ENCODE measurements around the gene PRSS33. TPM values are rescaled to one million over a fixed set of nuclear protein-coding genes. Genes with fewer than 3 reads are reported as not detected.

Gene PRSS33
- total RNA-seq, 1 experiment from 2014 or later = not detected

GRCh38 chr16:2835638-2836493, 48.5 kb upstream of the PRSS33 start:
- no peaks in the 10 kb centered on the region for H3K4me1 ChIP-seq (ENCODE audit: insufficient read depth, low read length, poor library complexity, severe bottlenecking)
- H3K36me3 ChIP-seq (ENCODE audit: insufficient read depth, low read length, poor library complexity, severe bottlenecking) = no peaks in the 10 kb centered on the region
- TF ChIP-seq EZH2 (IDR thresholded peaks at IDR 0.05; ENCODE audit: borderline replicate concordance, low read depth, low read length, poor library complexity, severe bottlenecking) = no peak
- no peak for TF ChIP-seq CTCF (conservative IDR thresholded peaks at IDR 0.05; ENCODE audit: low read depth, low read length)
- H3K27me3 ChIP-seq (replicated peaks; ENCODE audit: insufficient read depth, low read depth, low read length, poor library complexity) = no peaks in the 10 kb centered on the region
- CTCF ChIA-PET = no interaction called here
- no TSS peak for BruUV-seq (replicated peaks)
- intact Hi-C loops (cut with micrococcal nuclease; ENCODE audit: unreplicated experiment) = no loop called here
- DNase-seq (ENCODE audit: low spot score) = no peak
- H3K9me3 ChIP-seq (ENCODE audit: low read depth, low read length, poor library complexity, severe bottlenecking) = no peaks in the 10 kb centered on the region
- POLR2A ChIA-PET (ENCODE audit: low non-redundant PET) = interaction anchor here (0.7 kb wide), 1 partner anchor 128 kb away, joined by 4 read pairs; the partner anchor contains the start of gene KREMEN2
- H3K27ac ChIP-seq (ENCODE audit: low read depth, low read length, poor library complexity, severe bottlenecking) = no peak overlapping the region
- H3K4me3 ChIP-seq (ENCODE audit: low read depth, low read length, poor library complexity, severe bottlenecking) = no peak overlapping the region

- H3K27ac ChIP-seq (ENCODE audit: low read depth, low read length, poor library complexity, severe bottlenecking) = no peak overlapping the region
- no peak for DNase-seq (ENCODE audit: low spot score)
- ChIA-PET POLR2A (ENCODE audit: low non-redundant PET) (interaction anchor here (0.7 kb wide), 1 partner anchor 129 kb away, joined by 4 read pairs; the partner anchor contains the start of gene KREMEN2), CTCF (no interaction called here)
- H3K36me3 ChIP-seq (ENCODE audit: insufficient read depth, low read length, poor library complexity, severe bottlenecking) = no peaks in the 10 kb centered on the region
- TF ChIP-seq CTCF (conservative IDR thresholded peaks at IDR 0.05; ENCODE audit: low read depth, low read length) (no peak), EZH2 (IDR thresholded peaks at IDR 0.05; ENCODE audit: borderline replicate concordance, low read depth, low read length, poor library complexity, severe bottlenecking) (no peak)
- no peaks in the 10 kb centered on the region for H3K9me3 ChIP-seq (ENCODE audit: low read depth, low read length, poor library complexity, severe bottlenecking)
- intact Hi-C loops (cut with micrococcal nuclease; ENCODE audit: unreplicated experiment) = no loop called here
- H3K4me1 ChIP-seq (ENCODE audit: insufficient read depth, low read length, poor library complexity, severe bottlenecking) = no peaks in the 10 kb centered on the region
- H3K27me3 ChIP-seq (replicated peaks; ENCODE audit: insufficient read depth, low read depth, low read length, poor library complexity) = no peaks in the 10 kb centered on the region
- BruUV-seq (replicated peaks) = no TSS peak
- H3K4me3 ChIP-seq (ENCODE audit: low read depth, low read length, poor library complexity, severe bottlenecking) = no peak overlapping the region
Observed at GRCh38 chr16:2834968-2835367, 47.6 kb upstream of the PRSS33 start.

- H3K27ac ChIP-seq (ENCODE audit: low read depth, low read length, poor library complexity, severe bottlenecking) = no peak overlapping the region
- ChIA-PET POLR2A (ENCODE audit: low non-redundant PET) (no interaction called here), CTCF (no interaction called here)
- no peaks in the 10 kb centered on the region for H3K36me3 ChIP-seq (ENCODE audit: insufficient read depth, low read length, poor library complexity, severe bottlenecking)
- H3K4me1 ChIP-seq (ENCODE audit: insufficient read depth, low read length, poor library complexity, severe bottlenecking) = no peaks in the 10 kb centered on the region
- H3K27me3 ChIP-seq (replicated peaks; ENCODE audit: insufficient read depth, low read depth, low read length, poor library complexity) = no peaks in the 10 kb centered on the region
- TF ChIP-seq CTCF (conservative IDR thresholded peaks at IDR 0.05; ENCODE audit: low read depth, low read length) (no peak), EZH2 (IDR thresholded peaks at IDR 0.05; ENCODE audit: borderline replicate concordance, low read depth, low read length, poor library complexity, severe bottlenecking) (no peak)
- intact Hi-C loops (cut with micrococcal nuclease; ENCODE audit: unreplicated experiment) = no loop called here
- DNase-seq (ENCODE audit: low spot score) = no peak
- H3K9me3 ChIP-seq (ENCODE audit: low read depth, low read length, poor library complexity, severe bottlenecking) = no peaks in the 10 kb centered on the region
- no TSS peak for BruUV-seq (replicated peaks)
- H3K4me3 ChIP-seq (ENCODE audit: low read depth, low read length, poor library complexity, severe bottlenecking) = no peak overlapping the region
Observed at GRCh38 chr16:2833776-2834175, 46.4 kb upstream of the PRSS33 start.
